H1 (cell line): Measurements from ENCODE around the gene EDA. TPM values are rescaled to one million over a fixed set of nuclear protein-coding genes. Genes with fewer than 3 reads are reported as not detected.

ENCODE experiments used
- CTCF ChIA-PET: fragments of 300-600 bp; sonication (Branson Sonifier 250); formaldehyde crosslinking; loops from one replicate; lab custom pipeline; 2021; ENCODE audit not compliant: partially characterized antibody; lab: Charles Lee
- POLR2A ChIA-PET: fragments of 300-600 bp; sonication (Branson Sonifier 250); formaldehyde crosslinking; loops from one replicate; lab custom pipeline; 2021; ENCODE audit warnings: inconsistent platforms; ENCODE audit not compliant: partially characterized antibody; lab: Charles Lee
- DNase-seq, 2 experiments: peaks; one replicate each; pipeline versions ENCODE4 v3.0.0 to v3.0.0-alpha.2; 2010 to 2022; ENCODE audit warnings: low spot score in 2 of 2, low read depth in 1 of 2, mixed read lengths in 1 of 2
- FAIRE-seq: peaks from 2 replicates; lab custom pipeline; 2011; peaks lifted over from hg19 to GRCh38; lab: Jason Lieb, UNC
- H2AFZ ChIP-seq: 2 replicates; pipeline ENCODE4 v1.8.1; 2012; ENCODE audit warnings: low read length, inconsistent platforms
- H2AK5ac ChIP-seq: 2 replicates; pipeline ENCODE4 v1.6.1; 2013; ENCODE audit warnings: low read depth, low read length
- H2BK120ac ChIP-seq: replicated peaks from 2 replicates; pipeline ENCODE3; 2013; ENCODE audit warnings: low read depth, low read length, inconsistent platforms
- H2BK12ac ChIP-seq: 2 replicates; pipeline ENCODE4 v1.6.1; 2013; ENCODE audit warnings: low read depth, low read length
- H2BK15ac ChIP-seq: 2 replicates; pipeline ENCODE4 v1.6.1; 2013; ENCODE audit warnings: low read length
- H2BK20ac ChIP-seq: 2 replicates; pipeline ENCODE4 v1.6.1; 2013; ENCODE audit warnings: low read length
- H2BK5ac ChIP-seq: 2 replicates; pipeline ENCODE4 v1.6.1; 2013; ENCODE audit warnings: low read depth, low read length
- H3K14ac ChIP-seq: 2 replicates; pipeline ENCODE4 v1.6.1; 2013; ENCODE audit warnings: inconsistent platforms; ENCODE audit not compliant: insufficient read length
- H3K18ac ChIP-seq: 2 replicates; pipeline ENCODE4 v1.6.1; 2013; ENCODE audit warnings: low read length; ENCODE audit errors: extremely low read depth
- H3K23ac ChIP-seq: 2 replicates; pipeline ENCODE4 v1.6.1; 2013; ENCODE audit warnings: inconsistent platforms; ENCODE audit not compliant: insufficient read length
- H3K23me2 ChIP-seq: 2 replicates; pipeline ENCODE4 v1.6.1; 2013; ENCODE audit warnings: low read depth, low read length
- H3K27ac ChIP-seq: 2 replicates; pipeline ENCODE4 v1.6.1; 2011; ENCODE audit warnings: low read depth, low read length, inconsistent platforms
- H3K27me3 ChIP-seq, 4 experiments: replicated peaks in 1 of 4; 1 replicate in 1 of 4; 2 replicates in 3 of 4; pipeline versions ENCODE4 v1.6.1 to v1.8.1; 2011 to 2013; ENCODE audit warnings: low read length in 3 of 4, mild to moderate bottlenecking in 3 of 4, inconsistent platforms in 2 of 4, mixed read lengths in 2 of 4, moderate library complexity in 1 of 4; ENCODE audit not compliant: control insufficient read depth in 3 of 4, insufficient read depth in 3 of 4; ENCODE audit errors: extremely low read depth in 1 of 4
- H3K36me3 ChIP-seq, 4 experiments: 2 replicates each; pipeline versions ENCODE4 v1.6.1 to v1.8.1; 2011 to 2013; ENCODE audit warnings: mild to moderate bottlenecking in 4 of 4, low read length in 3 of 4, moderate library complexity in 2 of 4, control low read depth in 1 of 4, inconsistent platforms in 1 of 4; ENCODE audit not compliant: insufficient read depth in 4 of 4, control insufficient read depth in 2 of 4
- H3K4ac ChIP-seq: replicated peaks from 2 replicates; pipeline ENCODE3; 2013; ENCODE audit warnings: low read length, low read depth, mixed read lengths, inconsistent platforms; ENCODE audit not compliant: insufficient read length
- H3K4me1 ChIP-seq, 4 experiments: replicated peaks in 1 of 4; 1 replicate in 1 of 4; 2 replicates in 3 of 4; pipeline versions ENCODE4 v1.6.1 to v1.8.1; 2011 to 2013; ENCODE audit warnings: low read length in 3 of 4, inconsistent platforms in 2 of 4, mixed read lengths in 1 of 4; ENCODE audit not compliant: insufficient read depth in 4 of 4, control insufficient read depth in 3 of 4
- H3K4me2 ChIP-seq, 2 experiments: 2 replicates each; pipeline versions ENCODE4 v1.6.1 to v1.8.1; 2011 to 2013; ENCODE audit warnings: low read depth in 2 of 2, low read length in 2 of 2, control low read depth in 1 of 2, inconsistent platforms in 1 of 2, mild to moderate bottlenecking in 1 of 2; ENCODE audit not compliant: insufficient read depth in 1 of 2
- H3K4me3 ChIP-seq, 4 experiments: fragments of 200-600, 300-600 bp in 1 of 4; sonication (generic), shearing (Covaris generic), sonication (Bioruptor Twin) in 1 of 4; 2 replicates each; pipeline versions ENCODE4 v1.5.1 to v1.8.1; 2011 to 2016; ENCODE audit warnings: low read length in 4 of 4, low read depth in 3 of 4, control low read depth in 2 of 4, inconsistent platforms in 2 of 4, mild to moderate bottlenecking in 2 of 4, mixed read lengths in 1 of 4, moderate library complexity in 1 of 4; ENCODE audit not compliant: insufficient read depth in 2 of 4; ENCODE audit errors: extremely low read depth in 1 of 4
- H3K56ac ChIP-seq: replicated peaks from 2 replicates; pipeline ENCODE3; 2013; ENCODE audit warnings: low read depth, mild to moderate bottlenecking, mixed read lengths, low read length, inconsistent platforms; ENCODE audit not compliant: insufficient read length
- H3K79me1 ChIP-seq: 2 replicates; pipeline ENCODE4 v1.6.1; 2013; ENCODE audit warnings: low read depth, low read length, control low read depth
- H3K79me2 ChIP-seq, 2 experiments: 2 replicates each; pipeline versions ENCODE4 v1.6.1 to v1.8.1; 2012 to 2013; ENCODE audit warnings: low read length in 2 of 2, mild to moderate bottlenecking in 2 of 2, inconsistent platforms in 1 of 2; ENCODE audit not compliant: insufficient read depth in 2 of 2, control insufficient read depth in 1 of 2
- H3K9ac ChIP-seq, 4 experiments: replicated peaks in 1 of 4; 1 replicate in 1 of 4; 2 replicates in 3 of 4; pipeline versions ENCODE4 v1.6.1 to v1.8.1; 2011 to 2013; ENCODE audit warnings: low read depth in 3 of 4, low read length in 3 of 4, control low read depth in 2 of 4, mild to moderate bottlenecking in 2 of 4, moderate library complexity in 2 of 4, inconsistent platforms in 1 of 4; ENCODE audit errors: extremely low read depth in 1 of 4
- H3K9me3 ChIP-seq, 2 experiments: 2 replicates each; pipeline versions ENCODE4 v1.6.1 to v1.8.1; 2012 to 2013; ENCODE audit warnings: mild to moderate bottlenecking in 2 of 2, moderate library complexity in 2 of 2, control low read depth in 1 of 2, inconsistent platforms in 1 of 2, low read depth in 1 of 2, low read length in 1 of 2, mixed read lengths in 1 of 2; ENCODE audit not compliant: insufficient read depth in 2 of 2
- H4K20me1 ChIP-seq, 2 experiments: replicated peaks in 1 of 2; 2 replicates each; pipeline versions ENCODE3 to v1.8.1; 2011 to 2013; ENCODE audit warnings: inconsistent platforms in 2 of 2, low read length in 2 of 2, mild to moderate bottlenecking in 1 of 2; ENCODE audit not compliant: insufficient read depth in 2 of 2, control insufficient read depth in 1 of 2
- H4K5ac ChIP-seq: 2 replicates; pipeline ENCODE4 v1.6.1; 2013; ENCODE audit warnings: low read length, low read depth, mixed read lengths, inconsistent platforms; ENCODE audit not compliant: insufficient read length
- H4K8ac ChIP-seq: 2 replicates; pipeline ENCODE4 v1.8.0; 2013; ENCODE audit warnings: mild to moderate bottlenecking, moderate library complexity, low read length, inconsistent platforms; ENCODE audit not compliant: insufficient read depth; ENCODE audit errors: extremely low read depth
- H4K91ac ChIP-seq: replicated peaks from 2 replicates; pipeline ENCODE3; 2013; ENCODE audit warnings: low read length, mixed read lengths, inconsistent platforms; ENCODE audit not compliant: insufficient read length
- CEBPB ChIP-seq: IDR thresholded peaks from 2 replicates; pipeline ENCODE4 v1.6.1; 2012; ENCODE audit warnings: low read depth, low read length
- CHD1 ChIP-seq: IDR thresholded peaks from 2 replicates; pipeline ENCODE4 v1.6.1; 2012; ENCODE audit warnings: low read depth, low read length, improper control_type of control experiment
- CHD2 ChIP-seq: IDR thresholded peaks from 2 replicates; pipeline ENCODE4 v1.6.1; 2012; ENCODE audit warnings: low read length, improper control_type of control experiment
- GABPA ChIP-seq: IDR thresholded peaks from 2 replicates; pipeline ENCODE4 v1.6.1; 2011; ENCODE audit warnings: mild to moderate bottlenecking, low read length, moderate library complexity, borderline replicate concordance; ENCODE audit not compliant: insufficient read depth
- MAFK ChIP-seq: IDR thresholded peaks from 2 replicates; pipeline ENCODE4 v1.6.1; 2012; ENCODE audit warnings: low read depth, mild to moderate bottlenecking, improper control_type of control experiment, low read length
- SP4 ChIP-seq: IDR thresholded peaks from 2 replicates; pipeline ENCODE4 v1.6.1; 2012; ENCODE audit warnings: low read length, inconsistent platforms
- SRF ChIP-seq: IDR thresholded peaks from 2 replicates; pipeline ENCODE4 v1.6.1; 2011; ENCODE audit warnings: mild to moderate bottlenecking, low read depth, low read length, moderate library complexity
- TAF1 ChIP-seq: IDR thresholded peaks from 2 replicates; pipeline ENCODE4 v1.6.1; 2011; ENCODE audit warnings: mild to moderate bottlenecking, low read depth, low read length
- TEAD4 ChIP-seq: IDR thresholded peaks from 2 replicates; pipeline ENCODE4 v1.6.1; 2012; ENCODE audit warnings: low read depth, low read length, inconsistent platforms, mixed read lengths
- WGBS, 2 experiments: shearing (Covaris generic) in 1 of 2; methylation state at CpG; one replicate each; pipeline versions ENCODE4 v1.1.6 to v1.1.7; 2013 to 2015; ENCODE audit warnings: low lambda C conversion rate in 2 of 2, mixed read lengths in 2 of 2, inconsistent platforms in 1 of 2, low coverage in 1 of 2, missing lambda C conversion rate in 1 of 2; ENCODE audit not compliant: insufficient replicate concordance in 2 of 2, insufficient coverage in 1 of 2, insufficient read length in 1 of 2; ENCODE audit errors: extremely low coverage in 1 of 2, missing lambda C conversion rate in 1 of 2; 5-methylcytosine and 5-hydroxymethylcytosine counted together
- polyA plus RNA-seq, 7 experiments: library from polyadenylated mRNA; depleted of rRNA in 3 of 7; stranded (reverse) in 5 of 7; unstranded in 2 of 7; fragments of >200 nt in 5 of 7; fragments of 200-250 nt in 2 of 7; gene quantifications; 1 replicate in 5 of 7; 2 replicates in 1 of 7; 4 replicates in 1 of 7; pipeline versions ENCODE4 v1.2.1 to v1.2.3, GENCODE V29; 2011 to 2013; ENCODE audit warnings: missing spikeins in 2 of 7, mixed read lengths in 2 of 7
- total RNA-seq: library from RNA; stranded (reverse); fragmentation: NEBNext Ultra II Directional; extraction: Animal tissue kit (Norgen Biotek cat#: 25700); gene quantifications from 2 replicates; pipeline ENCODE4 v1.2.1, GENCODE V29; 2021
- TF ChIP-seq, protein P1 (sequence below): IDR thresholded peaks from 2 replicates; pipeline ENCODE4 v1.6.1; 2011; ENCODE audit warnings: low read length, improper control_type of control experiment
- TF ChIP-seq, protein P2 (sequence below): IDR thresholded peaks from 2 replicates; pipeline ENCODE4 v1.6.1; 2012; ENCODE audit warnings: inconsistent platforms

Gene EDA
- total and polyA plus RNA-seq, 2 of the 8 experiments (the other 6 are each of a cell fraction or from before 2014, with no cell fraction given) = 7.5 to 10.5 TPM

- peaks cover 0 to 3% of the 10 kb centered on the region in 2 experiments; a peak in 1 of 4 replicates for H3K79me2 ChIP-seq
- CTCF ChIA-PET = no interaction called here
- no peaks in the 10 kb centered on the region for H3K36me3 ChIP-seq
- no peak overlapping the region for H2BK20ac ChIP-seq
- no peak overlapping the region for H2AK5ac ChIP-seq
- no peak overlapping the region for H3K4me2 ChIP-seq
- POLR2A ChIA-PET = no interaction called here
- H3K4me3 ChIP-seq = no peak overlapping the region
- H3K14ac ChIP-seq = no peak overlapping the region
- H3K9ac ChIP-seq = no peak overlapping the region
- H3K23ac ChIP-seq = no peak overlapping the region
- no peaks in the 10 kb centered on the region for H3K23me2 ChIP-seq
- H3K27ac ChIP-seq = no peak overlapping the region
- no peak overlapping the region for H4K91ac ChIP-seq
- 100% methylated on average over 1 of the region's 1 CpG; no CpG with 5 or more reads in 1 of the 2 experiments for WGBS, 2 experiments
- H2BK120ac ChIP-seq = no peak overlapping the region
- H3K27me3 ChIP-seq = no peaks in the 10 kb centered on the region
- H4K8ac ChIP-seq = no peak overlapping the region
- no peak overlapping the region for H3K4ac ChIP-seq
- FAIRE-seq = no peak
- no peak overlapping the region for H3K56ac ChIP-seq
- no peak overlapping the region for H2BK5ac ChIP-seq
- TF ChIP-seq CHD2 = no peak
- TF ChIP-seq, protein P1, sequence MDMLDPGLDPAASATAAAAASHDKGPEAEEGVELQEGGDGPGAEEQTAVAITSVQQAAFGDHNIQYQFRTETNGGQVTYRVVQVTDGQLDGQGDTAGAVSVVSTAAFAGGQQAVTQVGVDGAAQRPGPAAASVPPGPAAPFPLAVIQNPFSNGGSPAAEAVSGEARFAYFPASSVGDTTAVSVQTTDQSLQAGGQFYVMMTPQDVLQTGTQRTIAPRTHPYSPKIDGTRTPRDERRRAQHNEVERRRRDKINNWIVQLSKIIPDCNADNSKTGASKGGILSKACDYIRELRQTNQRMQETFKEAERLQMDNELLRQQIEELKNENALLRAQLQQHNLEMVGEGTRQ = no peak
- no peak for TF ChIP-seq TEAD4
- no peak for TF ChIP-seq SP4
- no peak for TF ChIP-seq MAFK
- TF ChIP-seq, protein P2, sequence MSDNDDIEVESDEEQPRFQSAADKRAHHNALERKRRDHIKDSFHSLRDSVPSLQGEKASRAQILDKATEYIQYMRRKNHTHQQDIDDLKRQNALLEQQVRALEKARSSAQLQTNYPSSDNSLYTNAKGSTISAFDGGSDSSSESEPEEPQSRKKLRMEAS = no peak
- TF ChIP-seq CHD1 = no peak
- no peak for TF ChIP-seq GABPA
- no peak for TF ChIP-seq TAF1
- TF ChIP-seq SRF = no peak
- TF ChIP-seq CEBPB = no peak
- no peak overlapping the region for H2BK15ac ChIP-seq
- peaks cover 0 to 5% (median 0%) of the 10 kb centered on the region in 4 experiments; a peak in 2 of 7 replicates for H3K4me1 ChIP-seq
- H3K79me1 ChIP-seq = no peaks in the 10 kb centered on the region
- H2BK12ac ChIP-seq = no peak overlapping the region
- no peak overlapping the region for H3K18ac ChIP-seq
- DNase-seq = no peak
- H4K20me1 ChIP-seq = no peaks in the 10 kb centered on the region
- H3K9me3 ChIP-seq = 0 out of 4 replicates have a peak, but pooled peaks cover 0 to 1% of the 10 kb centered on the region in 2 experiments
- no peak overlapping the region for H4K5ac ChIP-seq
- H2AFZ ChIP-seq = no peak overlapping the region
These were observed 48.8 kb downstream of the EDA start for GRCh38 chrX:69664693-69665092.
